GM19099 (cell line): ENCODE measurements around the gene ATP5PB.

Source experiments
- POLR2A ChIP-seq: IDR thresholded peaks from 3 replicates; pipeline ENCODE4 v1.6.1; 2011; ENCODE audit warnings: low read depth; ENCODE audit not compliant: insufficient read length; ENCODE audit errors: extremely low read depth

The ATP5PB gene

GRCh38 chr1:111448918-111449702 lies at the start of gene ATP5PB, which contains the start of gene WDR77:
Gene ATP5PB, plus strand, starts transcription at chr1:111449464. Its CDS starts 78 bp downstream, at chr1:111449542.
Gene WDR77, minus strand, starts transcription at chr1:111449256. Its CDS starts 87 bp downstream, at chr1:111449169.
- TF ChIP-seq POLR2A, result peak; percentile 78

- no peak for TF ChIP-seq POLR2A
These were observed 49.3 kb upstream of the ATP5PB start for GRCh38 chr1:111399792-111400610.

GRCh38 chr1:111402083-111402482 lies 47.2 kb upstream of the ATP5PB start:
- no peak for TF ChIP-seq POLR2A

GRCh38 chr1:111404588-111404987 lies 44.7 kb upstream of the ATP5PB start:
- TF ChIP-seq POLR2A, result no peak

GRCh38 chr1:111406321-111406768 lies 42.9 kb upstream of the ATP5PB start:
- no peak for TF ChIP-seq POLR2A

GRCh38 chr1:111407301-111407700 lies 42.0 kb upstream of the ATP5PB start:
- TF ChIP-seq POLR2A, result no peak

- TF ChIP-seq POLR2A, result no peak
These were observed 36.4 kb upstream of the ATP5PB start for GRCh38 chr1:111412839-111413238.

GRCh38 chr1:111414756-111415155 lies 34.5 kb upstream of the ATP5PB start:
- no peak for TF ChIP-seq POLR2A

GRCh38 chr1:111415461-111415860 lies 33.8 kb upstream of the ATP5PB start:
- TF ChIP-seq POLR2A, result no peak

GRCh38 chr1:111417755-111418154 lies 31.5 kb upstream of the ATP5PB start:
- TF ChIP-seq POLR2A, result no peak

GRCh38 chr1:111419037-111419436 lies 30.2 kb upstream of the ATP5PB start:
- no peak for TF ChIP-seq POLR2A

- no peak for TF ChIP-seq POLR2A
These were observed 28.9 kb upstream of the ATP5PB start for GRCh38 chr1:111420377-111420776.

- TF ChIP-seq POLR2A, result no peak
These were observed 26.5 kb upstream of the ATP5PB start for GRCh38 chr1:111422546-111423391.

GRCh38 chr1:111424281-111424680 lies 25.0 kb upstream of the ATP5PB start:
- no peak for TF ChIP-seq POLR2A

- TF ChIP-seq POLR2A, result no peak
These were observed 12.5 kb upstream of the ATP5PB start for GRCh38 chr1:111436726-111437125.

- TF ChIP-seq POLR2A, result no peak
These were observed 9.6 kb upstream of the ATP5PB start for GRCh38 chr1:111439461-111440351.
